ENCODE data around the gene MGMT. TPM values are rescaled to one million over a fixed set of nuclear protein-coding genes. Genes with fewer than 3 reads are reported as not detected.

The MGMT gene
- polyA plus RNA-seq, 3 donors = 9.5 to 23.5 (median 17.5) TPM

- Histone ChIP-seq H3K9me3 (replicated peaks in 1 of 2; ENCODE audit: control insufficient read depth in 1 of 2, insufficient read depth in 1 of 2, low read length in 2 of 2) (peaks cover 0 to 4% of the 10 kb centered on the region in 2 donors), H3K36me3 (replicated peaks in 1 of 2; ENCODE audit: control insufficient read depth in 1 of 2, insufficient read depth in 2 of 2, low read length in 2 of 2) (no peaks in the 10 kb centered on the region), H2AFZ (ENCODE audit: insufficient read depth, low read depth, low read length, poor library complexity, severe bottlenecking) (no peak overlapping the region), H3K9ac (ENCODE audit: insufficient read depth, low read length, poor library complexity, severe bottlenecking) (no peak overlapping the region), H3K27me3 (ENCODE audit: control insufficient read depth in 2 of 2, insufficient read depth in 2 of 2, low read length in 2 of 2) (no peaks in the 10 kb centered on the region), H3K4me1 (ENCODE audit: control insufficient read depth in 1 of 2, insufficient read depth in 2 of 2, low read length in 2 of 2) (no peaks in the 10 kb centered on the region), H3K79me2 (ENCODE audit: insufficient read depth, low read length) (no peaks in the 10 kb centered on the region), H3K4me3 (replicated peaks in 1 of 3; ENCODE audit: low read depth in 2 of 3, low read length in 3 of 3) (no peak overlapping the region), H4K20me1 (ENCODE audit: insufficient read depth, low read length) (no peaks in the 10 kb centered on the region), H3K27ac (ENCODE audit: low read depth in 1 of 2, low read length in 2 of 2) (no peak overlapping the region), H3K4me2 (replicated peaks; ENCODE audit: extremely low read depth, low read length, poor library complexity, severe bottlenecking) (no peak overlapping the region)
- Mint-ChIP-seq H3K4me3 (no peak overlapping the region), H3K27ac (no peak overlapping the region), H3K4me1 (peaks cover 13% of the 10 kb centered on the region), H3K27me3 (ENCODE audit: low read depth in 3 of 3) (no peaks in the 10 kb centered on the region), H3K9me3 (peaks cover 0 to 6% (median 0%) of the 10 kb centered on the region in 7 donors), H3K36me3 (peaks cover 0 to 2% of the 10 kb centered on the region in 2 donors)
- TF ChIP-seq CTCF (IDR thresholded peaks at IDR 0.05) = no peak
- WGBS (ENCODE audit: insufficient coverage) = no CpG with 5 or more reads among the region's 3 CpGs
- DNase-seq = no peak
- intact Hi-C loops (cut with micrococcal nuclease) = no loop called here
Observed at GRCh38 chr10:129622291-129622690, 155.2 kb downstream of the MGMT start.

- H3K27me3 ChIP-seq (ENCODE audit: control insufficient read depth in 2 of 2, insufficient read depth in 2 of 2, low read length in 2 of 2) = no peaks in the 10 kb centered on the region
- peaks cover 0 to 2% of the 10 kb centered on the region in 2 donors for H3K9me3 ChIP-seq (replicated peaks in 1 of 2; ENCODE audit: control insufficient read depth in 1 of 2, insufficient read depth in 1 of 2, low read length in 2 of 2)
- H3K9ac ChIP-seq (ENCODE audit: insufficient read depth, low read length, poor library complexity, severe bottlenecking) = no peak overlapping the region
- Mint-ChIP-seq H3K36me3 (peaks cover 0 to 3% of the 10 kb centered on the region in 2 donors), H3K4me1 (peaks cover 17% of the 10 kb centered on the region), H3K27ac (no peak overlapping the region), H3K9me3 (peaks cover 0 to 5% (median 1%) of the 10 kb centered on the region in 7 donors), H3K27me3 (ENCODE audit: low read depth in 3 of 3) (no peaks in the 10 kb centered on the region), H3K4me3 (no peak overlapping the region)
- no peaks in the 10 kb centered on the region for H3K4me1 ChIP-seq (ENCODE audit: control insufficient read depth in 1 of 2, insufficient read depth in 2 of 2, low read length in 2 of 2)
- H4K20me1 ChIP-seq (ENCODE audit: insufficient read depth, low read length) = no peaks in the 10 kb centered on the region
- intact Hi-C loops (cut with micrococcal nuclease) = no loop called here
- H3K36me3 ChIP-seq (replicated peaks in 1 of 2; ENCODE audit: control insufficient read depth in 1 of 2, insufficient read depth in 2 of 2, low read length in 2 of 2) = no peaks in the 10 kb centered on the region
- H3K4me2 ChIP-seq (replicated peaks; ENCODE audit: extremely low read depth, low read length, poor library complexity, severe bottlenecking) = no peak overlapping the region
- TF ChIP-seq CTCF (IDR thresholded peaks at IDR 0.05) = no peak
- no peaks in the 10 kb centered on the region for H3K79me2 ChIP-seq (ENCODE audit: insufficient read depth, low read length)
- no peak overlapping the region for H3K4me3 ChIP-seq (replicated peaks in 1 of 3; ENCODE audit: low read depth in 2 of 3, low read length in 3 of 3)
- no peak overlapping the region for H2AFZ ChIP-seq (ENCODE audit: insufficient read depth, low read depth, low read length, poor library complexity, severe bottlenecking)
- H3K27ac ChIP-seq (ENCODE audit: low read depth in 1 of 2, low read length in 2 of 2) = no peak overlapping the region
- DNase-seq = no peak
- 70% methylated on average over 3 of the region's 9 CpGs for WGBS (ENCODE audit: insufficient coverage)
Observed at GRCh38 chr10:129622736-129623135, 155.7 kb downstream of the MGMT start.

All from CD14-positive monocyte (primary cell).